ENCODE results near the gene GPX5.

GPX5 gene

DNA sequence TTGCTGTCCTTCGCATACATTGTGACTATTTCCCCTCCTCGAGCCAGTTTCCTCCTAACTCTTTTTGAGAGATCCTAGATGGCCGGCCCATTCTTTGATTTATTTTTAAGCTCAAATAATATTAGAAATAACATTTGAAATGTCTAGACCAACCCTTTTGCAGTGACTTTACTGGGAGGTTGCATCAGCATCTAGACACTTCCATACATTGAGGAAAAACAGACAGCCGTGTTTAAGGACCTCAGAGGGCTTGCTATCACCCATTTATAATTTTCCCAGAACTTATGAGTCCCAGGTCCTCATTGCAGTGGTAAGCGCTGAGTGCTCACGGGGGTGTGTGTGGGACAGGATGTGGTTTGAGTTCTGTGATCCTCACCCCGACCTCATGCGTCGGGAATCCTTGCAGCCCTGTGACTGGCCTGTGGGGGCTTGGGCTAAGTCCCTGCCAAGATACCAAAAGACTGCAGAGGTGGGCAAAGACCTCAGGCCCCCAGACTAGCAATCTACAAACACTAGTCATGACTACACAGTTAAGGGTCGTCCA is at the start of gene GPX5:
Gene GPX5, plus strand, starts transcription at position 386 of the 544 bp plus-strand sequence. Its CDS starts 133 bp downstream, at position 519.
- TF ChIP-seq CTCF (IDR thresholded peaks at IDR 0.05; ENCODE audit: control insufficient read depth, extremely low read depth, insufficient read depth), result no peak
- no peak for DNase-seq (ENCODE audit: low read depth)
- no peak within 1 kb of the TSS for H3K4me3 ChIP-seq (ENCODE audit: low read depth, low read length)

GRCh38 chr6:28478518-28478917 is 47.2 kb upstream of the GPX5 start:
- no peak for DNase-seq (ENCODE audit: low read depth)
- no peak overlapping the region for H3K4me3 ChIP-seq (ENCODE audit: low read depth, low read length)
- TF ChIP-seq CTCF (IDR thresholded peaks at IDR 0.05; ENCODE audit: control insufficient read depth, extremely low read depth, insufficient read depth), result no peak

GRCh38 chr6:28480253-28480932 is 45.3 kb upstream of the GPX5 start:
- DNase-seq (ENCODE audit: low read depth), result no peak
- H3K4me3 ChIP-seq (ENCODE audit: low read depth, low read length), result no peak overlapping the region
- no peak for TF ChIP-seq CTCF (IDR thresholded peaks at IDR 0.05; ENCODE audit: control insufficient read depth, extremely low read depth, insufficient read depth)

DNA sequence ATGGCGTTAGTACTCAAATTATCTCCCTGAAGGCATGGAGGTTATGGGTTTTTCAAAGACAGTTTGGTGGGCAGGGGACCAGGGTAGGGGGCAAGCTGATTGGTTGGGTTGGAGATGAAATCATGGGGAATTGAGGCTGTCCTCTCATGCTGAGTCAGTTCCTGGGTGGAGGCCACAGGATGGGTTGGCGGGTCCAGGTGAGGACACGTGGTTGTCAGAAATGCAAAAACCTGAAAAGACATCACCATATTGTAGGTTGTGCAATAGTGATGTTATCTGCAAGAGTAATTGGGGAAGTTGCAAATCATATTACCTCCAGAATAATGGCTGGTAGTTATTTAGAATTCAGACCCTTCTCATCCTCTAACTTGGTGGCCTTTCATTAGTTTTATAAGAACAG is 40.2 kb upstream of the GPX5 start:
- TF ChIP-seq CTCF (IDR thresholded peaks at IDR 0.05; ENCODE audit: control insufficient read depth, extremely low read depth, insufficient read depth), result no peak
- H3K4me3 ChIP-seq (ENCODE audit: low read depth, low read length), result no peak overlapping the region
- no peak for DNase-seq (ENCODE audit: low read depth)

GRCh38 chr6:28486533-28486932 is 39.1 kb upstream of the GPX5 start:
- no peak overlapping the region for H3K4me3 ChIP-seq (ENCODE audit: low read depth, low read length)
- no peak for TF ChIP-seq CTCF (IDR thresholded peaks at IDR 0.05; ENCODE audit: control insufficient read depth, extremely low read depth, insufficient read depth)
- no peak for DNase-seq (ENCODE audit: low read depth)

DNA sequence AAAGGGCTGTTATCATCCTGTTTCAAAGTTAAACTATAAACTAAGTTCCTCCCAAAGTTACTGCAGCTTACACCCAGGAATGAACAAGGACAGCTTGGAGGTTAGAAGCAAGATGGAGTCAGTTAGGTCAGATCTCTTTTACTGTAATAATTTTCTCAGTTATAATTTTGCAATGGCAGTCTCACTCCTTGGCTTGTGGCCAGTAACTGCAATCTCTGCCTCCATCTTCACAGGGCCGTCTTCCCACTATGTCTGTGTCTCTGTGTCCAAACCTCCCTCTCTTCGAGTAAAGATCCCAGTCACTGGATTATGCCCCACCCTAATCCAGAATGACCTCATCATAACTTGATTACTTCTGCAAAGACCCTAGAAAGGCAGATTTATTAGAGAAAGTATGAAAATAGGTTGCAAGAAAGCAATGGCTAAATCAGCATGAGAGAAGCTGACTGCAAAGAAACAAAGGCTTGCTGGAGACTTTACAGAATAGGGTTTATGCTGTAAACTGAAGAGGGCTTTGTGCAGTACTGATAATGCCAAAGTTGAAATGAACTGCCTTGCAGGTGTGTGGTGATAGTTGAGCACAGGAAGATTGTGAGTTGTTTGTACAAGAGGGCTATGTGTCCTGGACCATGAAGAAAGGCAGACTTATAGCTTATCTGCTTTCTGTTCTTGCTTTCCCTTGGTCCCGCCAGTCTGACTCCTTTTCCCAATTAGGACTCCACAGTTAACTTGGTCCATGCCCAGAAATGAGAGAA is 38.5 kb upstream of the GPX5 start:
- TF ChIP-seq CTCF (IDR thresholded peaks at IDR 0.05; ENCODE audit: control insufficient read depth, extremely low read depth, insufficient read depth), result no peak
- no peak for DNase-seq (ENCODE audit: low read depth)

More for the DNA sequence above, 38.5 kb upstream of the GPX5 start:
- no peak overlapping the region for H3K4me3 ChIP-seq (ENCODE audit: low read depth, low read length)
